Activated CD8-positive, alpha-beta memory T cell treated with anti-CD3 and anti-CD28 coated beads, Interleukin-2, amount 50 U/mL, for 4 hours (primary cell): Measurements from ENCODE around the gene ECHDC3.
A peak's percentile ranks its signal among the peaks of the same experiment; 100 is the strongest.

Experiments used
- DNase-seq: peaks from one replicate; pipeline ENCODE4 v3.0.0-alpha.2; 2020

ECHDC3 gene

GRCh38 chr10:11754620-11755019, 12.4 kb downstream of the ECHDC3 start:
- DNase-seq, result no peak

GRCh38 chr10:11755512-11756263, 13.5 kb downstream of the ECHDC3 start:
- DNase-seq, result no peak

DNA sequence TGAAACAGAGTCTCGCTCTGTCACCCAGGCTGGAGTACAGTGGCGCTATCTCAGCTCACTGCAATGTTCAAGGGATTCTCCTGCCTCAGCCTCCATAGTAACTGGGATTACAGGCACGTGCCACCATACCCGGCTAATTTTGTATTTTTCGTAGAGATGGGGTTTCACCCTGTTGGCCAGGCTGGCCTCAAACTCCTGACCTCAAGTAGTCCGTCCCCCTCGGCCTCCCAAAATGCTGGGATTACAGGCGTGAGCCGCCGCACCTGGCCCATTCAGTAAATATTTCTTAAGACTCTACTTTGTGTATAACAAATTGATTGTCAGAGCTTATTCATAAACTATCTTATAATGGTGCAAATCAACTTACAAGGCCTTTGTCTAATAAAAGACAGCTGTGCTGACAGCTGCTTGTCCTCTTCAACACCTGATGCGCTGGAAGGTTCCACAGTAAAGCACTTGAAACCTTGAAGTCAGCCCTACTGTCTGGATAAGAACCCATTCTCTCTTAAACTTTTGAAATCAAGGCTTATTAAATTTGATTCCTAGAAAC, 14.7 kb downstream of the ECHDC3 start:
- no peak for DNase-seq

DNA sequence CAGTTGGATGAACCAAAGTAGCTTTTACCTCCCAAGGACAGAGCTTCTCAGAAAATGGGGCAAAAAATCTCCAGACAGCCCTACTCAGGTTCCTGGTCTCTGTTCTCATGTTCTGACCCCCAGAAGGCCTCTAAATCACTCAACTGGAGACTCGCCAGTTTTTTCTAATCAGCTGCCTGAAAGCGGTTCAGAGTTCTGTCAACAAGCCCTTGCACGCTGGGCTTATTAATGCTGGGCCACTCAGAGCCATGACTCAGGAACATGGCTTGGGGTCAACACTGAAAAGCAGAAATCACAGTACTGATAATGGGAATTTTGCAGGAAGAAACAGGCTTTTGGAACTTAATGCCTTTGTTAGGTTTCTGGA, 15.3 kb downstream of the ECHDC3 start:
- DNase-seq, result no peak

- peak; percentile 81 for DNase-seq
Observed at GRCh38 chr10:11757821-11758463, 15.8 kb downstream of the ECHDC3 start.

GRCh38 chr10:11758527-11759236, 16.5 kb downstream of the ECHDC3 start:
- no peak for DNase-seq

DNA sequence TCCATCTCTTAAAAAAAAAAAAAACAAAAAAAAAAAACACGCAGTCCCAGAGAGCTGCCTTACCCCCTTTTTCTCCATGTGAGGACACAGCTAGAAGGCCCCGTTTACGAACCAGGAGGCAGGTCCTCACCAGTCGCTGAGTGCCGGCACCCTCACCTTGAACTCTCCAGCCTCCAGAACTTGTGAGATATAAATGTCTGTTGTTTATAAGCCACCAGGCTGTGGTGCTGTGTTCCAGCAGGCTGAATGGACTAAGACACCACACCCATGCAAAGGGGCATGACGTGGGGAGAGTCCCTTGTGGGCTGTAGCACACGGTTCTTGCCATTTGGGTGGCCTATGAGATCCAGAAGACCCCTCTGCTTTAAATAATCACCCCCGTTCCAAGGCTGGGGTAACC, 17.2 kb downstream of the ECHDC3 start:
- DNase-seq, result no peak

DNA sequence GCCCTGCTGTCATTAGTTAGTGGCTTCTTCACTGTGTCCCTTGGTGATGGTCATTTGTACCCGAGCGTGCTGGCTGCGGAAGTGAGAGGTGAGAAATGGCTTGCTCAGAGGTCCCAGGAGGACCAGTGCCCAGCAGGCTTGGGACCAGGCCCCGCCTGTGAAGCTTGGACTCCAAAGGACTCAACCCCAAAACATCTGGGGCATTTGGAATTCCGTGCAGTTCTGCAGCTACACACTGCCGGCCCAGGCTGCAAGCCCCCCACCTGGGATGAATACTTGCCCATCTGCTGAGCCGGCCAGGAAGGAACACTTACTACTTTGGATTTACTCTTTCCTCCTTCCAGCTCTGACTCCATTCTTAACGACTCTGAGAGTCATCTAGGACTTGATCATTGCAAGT, 18.0 kb downstream of the ECHDC3 start:
- no peak for DNase-seq

GRCh38 chr10:11760861-11761260, 18.7 kb downstream of the ECHDC3 start:
- no peak for DNase-seq

GRCh38 chr10:11761431-11761830, 19.2 kb downstream of the ECHDC3 start:
- DNase-seq, result no peak

GRCh38 chr10:11762706-11763500, 20.7 kb downstream of the ECHDC3 start:
- DNase-seq, result no peak

GRCh38 chr10:11763501-11763861, 21.3 kb downstream of the ECHDC3 start:
- no peak for DNase-seq

GRCh38 chr10:11765141-11765540, 23.0 kb downstream of the ECHDC3 start:
- no peak for DNase-seq

DNA sequence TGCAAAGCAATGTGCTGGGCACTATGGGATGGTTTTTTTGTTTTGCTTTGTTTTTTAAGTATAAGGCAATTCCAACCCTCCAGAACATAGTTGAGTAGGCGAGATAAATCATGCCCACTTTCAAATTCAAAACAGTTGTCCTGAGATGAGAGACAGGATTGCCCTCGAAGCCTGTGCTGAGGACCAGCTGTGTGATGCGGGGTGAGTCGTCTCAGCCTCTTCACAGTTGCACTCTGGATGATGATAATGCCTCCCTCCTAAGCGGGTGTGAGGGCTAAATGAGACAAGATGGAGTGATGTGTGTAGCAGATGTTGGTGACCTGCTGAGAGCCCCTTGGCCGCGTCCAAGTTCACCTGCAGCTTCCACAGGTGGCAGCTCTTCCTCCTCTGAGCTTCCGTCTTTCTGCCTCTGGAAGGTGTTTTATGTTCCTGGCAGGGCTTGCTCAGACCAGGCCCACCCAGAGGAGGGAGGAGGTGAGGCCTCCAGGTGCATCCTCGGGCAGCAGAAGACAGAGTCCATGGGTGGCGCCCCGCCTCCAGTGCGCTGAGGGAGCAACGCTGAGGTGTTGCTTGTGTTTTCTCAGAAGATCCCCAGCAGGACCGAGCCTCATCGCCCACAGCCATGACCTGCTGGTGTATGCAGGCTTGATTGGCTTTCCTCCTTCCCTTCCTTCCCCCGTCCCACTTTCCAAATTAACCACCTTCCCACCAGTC, 30.6 kb downstream of the ECHDC3 start:
- no peak for DNase-seq

DNA sequence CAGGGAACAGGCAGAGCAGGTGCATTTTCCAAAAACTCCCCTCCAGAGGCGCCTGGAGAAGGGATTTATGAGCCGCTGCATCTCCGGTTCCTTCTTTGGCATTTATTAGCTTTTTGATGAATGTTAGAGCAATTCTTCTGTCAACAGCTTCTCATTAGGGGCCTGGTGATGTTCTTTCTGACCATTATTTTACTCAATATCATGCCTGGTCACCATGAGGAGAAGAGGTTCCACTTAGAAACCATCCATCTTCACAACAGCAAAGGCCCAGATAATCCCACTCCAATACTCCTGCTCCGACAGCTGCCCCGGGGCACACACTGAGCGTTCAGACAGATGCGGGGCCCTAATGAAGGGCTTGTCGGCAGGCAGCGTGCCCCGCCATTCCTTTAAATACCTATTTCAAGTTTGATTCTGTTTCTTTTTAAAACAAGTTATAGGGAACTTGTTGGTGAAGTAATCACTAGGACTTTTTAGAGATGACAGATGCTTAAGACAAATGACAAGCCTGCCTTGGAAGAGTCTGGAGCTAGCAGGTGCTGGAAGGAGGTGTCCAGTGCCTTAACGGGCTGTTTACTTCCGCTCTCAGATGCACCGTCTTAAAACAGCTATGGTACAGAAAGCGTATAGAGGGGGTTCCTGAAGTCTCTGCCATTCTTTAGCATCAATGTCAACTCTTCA, 31.7 kb downstream of the ECHDC3 start:
- no peak for DNase-seq

- DNase-seq, result no peak
Observed at GRCh38 chr10:11775412-11775811, 33.2 kb downstream of the ECHDC3 start.

DNA sequence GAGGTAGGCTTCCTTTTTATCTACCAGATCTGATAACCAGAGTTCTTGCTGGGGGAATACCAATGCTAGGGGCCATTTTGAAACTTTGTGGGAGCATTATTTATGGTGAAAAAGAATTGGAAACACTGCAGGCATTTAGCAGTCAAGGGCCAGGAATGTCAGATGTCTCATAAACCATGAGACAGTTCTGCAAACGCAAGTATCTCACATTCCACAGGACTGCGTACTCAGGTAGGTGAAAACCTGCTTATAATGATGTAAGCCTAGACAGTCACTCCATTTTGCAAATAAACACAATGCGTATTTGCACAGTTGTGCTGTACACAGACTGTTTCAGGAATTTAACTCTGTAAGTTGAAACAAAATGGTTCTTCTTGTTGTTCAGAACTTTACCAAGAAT, 33.9 kb downstream of the ECHDC3 start:
- DNase-seq, result no peak

DNA sequence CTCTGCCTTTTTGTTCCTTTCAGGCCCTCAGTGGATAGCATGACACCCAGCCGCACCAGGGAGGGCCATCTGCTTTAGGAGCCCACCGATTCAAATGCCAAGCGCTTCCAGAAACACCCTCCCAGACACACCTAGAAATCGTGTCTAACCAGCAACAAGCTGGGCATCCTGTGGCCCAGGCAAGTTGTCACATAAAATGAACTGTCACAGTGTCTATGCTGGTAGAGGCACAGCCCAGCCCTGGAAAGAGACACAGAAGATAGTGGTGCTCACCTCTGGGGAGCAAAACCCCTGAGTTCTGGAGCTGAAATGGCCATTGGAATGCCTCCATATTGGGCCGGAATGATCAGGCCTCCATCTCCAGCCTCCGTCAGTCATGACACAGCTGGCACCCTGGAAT, 38.9 kb downstream of the ECHDC3 start:
- no peak for DNase-seq

GRCh38 chr10:11782793-11783557, 40.8 kb downstream of the ECHDC3 start:
- no peak for DNase-seq

DNA sequence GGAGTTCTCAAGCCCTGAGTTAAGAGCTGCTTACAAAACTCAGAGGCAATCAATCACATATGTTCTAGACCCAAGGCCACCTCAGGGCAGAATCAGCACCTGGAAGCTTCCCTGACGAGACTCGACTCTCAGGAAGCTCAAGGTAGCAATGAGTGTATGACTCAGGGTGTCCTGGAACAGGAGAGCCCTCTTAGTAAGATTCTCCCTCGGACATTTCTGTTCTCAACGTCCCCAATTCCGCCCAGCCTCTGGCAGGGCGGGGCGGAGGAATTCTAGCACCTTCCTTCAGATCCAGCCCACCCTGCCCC, 41.3 kb downstream of the ECHDC3 start:
- no peak for DNase-seq

DNA sequence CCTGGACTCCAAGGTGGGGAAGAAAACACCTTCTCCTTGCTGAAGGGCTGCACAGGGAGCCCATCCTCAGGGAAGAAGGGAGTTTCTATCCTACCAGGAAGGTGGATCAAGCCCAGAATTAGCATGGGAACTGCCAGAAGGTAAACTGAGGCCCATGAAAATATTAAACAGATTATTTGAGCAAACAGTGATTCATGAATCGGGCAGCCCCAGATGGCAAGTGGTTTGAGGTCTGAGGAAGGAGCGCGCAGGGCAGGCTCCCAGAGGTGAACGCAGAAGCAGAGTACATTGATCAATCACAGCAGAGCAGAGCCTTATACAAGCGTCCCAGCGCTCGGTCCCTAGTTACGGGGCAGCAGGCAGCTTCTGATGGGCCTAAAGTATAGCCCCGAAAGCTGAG, 45.2 kb downstream of the ECHDC3 start:
- no peak for DNase-seq
